ENCODE results near the gene TMEM145.

The TMEM145 gene

DNA sequence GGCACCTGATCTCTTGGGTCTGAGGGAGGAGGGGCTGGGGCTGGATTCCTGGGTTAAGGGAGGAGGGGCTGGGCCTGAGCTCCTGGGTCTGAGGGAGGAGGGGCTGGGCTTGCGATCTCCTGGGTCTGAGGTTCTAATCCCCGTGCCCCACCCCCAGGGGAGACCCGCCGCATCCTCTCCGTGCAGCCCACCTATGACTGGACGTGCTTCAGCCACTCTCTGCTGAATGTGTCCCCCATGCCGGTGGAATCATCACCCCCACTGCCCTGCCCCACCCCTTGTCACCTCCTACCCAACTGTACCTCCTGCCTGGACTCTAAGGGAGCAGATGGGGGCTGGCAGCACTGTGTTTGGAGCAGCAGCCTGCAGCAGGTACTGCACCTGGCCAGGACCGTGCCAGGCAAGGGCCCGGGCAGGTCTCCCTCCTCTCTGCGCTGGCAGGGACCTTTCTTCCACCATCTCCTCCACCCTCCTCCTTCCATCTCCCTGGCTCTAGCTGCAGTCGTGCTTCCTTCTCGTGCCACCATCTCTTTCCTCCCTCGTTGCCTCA is 49.9 kb downstream of the TMEM145 start:
- TF ChIP-seq CTCF (IDR thresholded peaks at IDR 0.05; ENCODE audit: low read depth, low read length), result no peak
- no peak overlapping the region for H3K4me3 ChIP-seq (ENCODE audit: low read depth, low read length)
- in situ Hi-C loops (cut with HindIII; ENCODE audit: low sequenced_read_pairs), result no loop called here
- no peak for DNase-seq (ENCODE audit: low read depth, low spot score)

DNA sequence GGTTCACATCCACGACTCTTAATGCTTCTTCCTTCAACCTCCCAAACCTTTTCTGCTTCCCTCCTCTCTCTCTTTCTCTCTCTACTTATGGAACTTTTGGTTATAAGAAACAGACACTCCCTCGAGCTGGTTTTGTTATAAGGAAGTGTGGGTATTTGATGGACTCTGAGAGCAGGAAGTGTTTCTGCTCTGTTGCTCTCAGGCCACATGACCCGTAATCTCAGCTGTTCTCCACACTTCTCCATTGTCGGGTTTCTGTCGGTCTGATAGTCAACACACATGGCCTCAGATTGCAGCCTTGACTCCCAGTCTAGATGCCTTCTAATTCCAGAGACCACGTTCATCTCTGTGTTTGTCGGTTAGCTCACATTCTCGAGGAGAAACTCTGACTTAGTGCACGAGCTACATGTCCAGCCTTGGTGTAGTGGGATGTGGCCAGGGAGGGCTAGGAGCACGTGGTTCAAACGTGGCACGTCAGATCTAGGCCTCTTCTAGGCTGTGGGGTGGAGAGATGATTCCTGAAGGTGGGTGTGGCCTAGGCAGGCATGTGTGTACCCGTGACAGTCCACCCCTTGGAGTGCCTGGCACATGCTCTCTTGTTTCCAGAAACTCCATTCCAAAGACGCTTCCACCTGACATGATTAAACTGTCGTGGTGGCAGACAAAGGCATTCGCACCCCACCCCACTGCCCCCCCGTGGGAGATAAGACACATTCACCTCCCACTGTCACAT is 50.7 kb downstream of the TMEM145 start:
- H3K4me3 ChIP-seq (ENCODE audit: low read depth, low read length), result no peak overlapping the region
- in situ Hi-C loops (cut with HindIII; ENCODE audit: low sequenced_read_pairs), result no loop called here
- no peak for DNase-seq (ENCODE audit: low read depth, low spot score)
- TF ChIP-seq CTCF (IDR thresholded peaks at IDR 0.05; ENCODE audit: low read depth, low read length), result no peak

GRCh38 chr19:42366673-42367072 is 53.6 kb downstream of the TMEM145 start:
- in situ Hi-C loops (cut with HindIII; ENCODE audit: low sequenced_read_pairs), result no loop called here
- no peak for DNase-seq (ENCODE audit: low read depth, low spot score)
- no peak overlapping the region for H3K4me3 ChIP-seq (ENCODE audit: low read depth, low read length)
- no peak for TF ChIP-seq CTCF (IDR thresholded peaks at IDR 0.05; ENCODE audit: low read depth, low read length)

DNA sequence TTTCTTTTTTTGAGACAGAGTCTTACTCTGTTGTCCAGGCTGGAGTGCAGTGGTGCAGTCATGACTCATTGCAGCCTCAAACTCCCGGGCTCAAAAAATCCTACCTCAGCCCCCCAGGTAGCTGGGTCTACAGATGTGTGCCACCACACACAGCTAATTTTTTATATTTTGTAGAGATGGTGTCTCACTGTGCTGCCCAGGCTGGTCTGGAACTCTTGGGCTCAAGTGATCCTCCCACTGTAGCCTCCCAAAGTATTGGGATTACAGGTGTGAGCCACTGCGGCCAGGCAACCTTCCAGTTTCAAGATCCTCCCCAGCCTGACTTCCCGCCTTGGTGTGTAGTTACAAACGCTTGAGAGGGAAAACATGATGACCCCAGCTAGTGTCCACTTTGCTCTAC is 54.8 kb downstream of the TMEM145 start:
- no peak for DNase-seq (ENCODE audit: low read depth, low spot score)
- in situ Hi-C loops (cut with HindIII; ENCODE audit: low sequenced_read_pairs), result no loop called here
- no peak for TF ChIP-seq CTCF (IDR thresholded peaks at IDR 0.05; ENCODE audit: low read depth, low read length)
- no peak overlapping the region for H3K4me3 ChIP-seq (ENCODE audit: low read depth, low read length)

GRCh38 chr19:42368360-42368759 is 55.3 kb downstream of the TMEM145 start:
- DNase-seq (ENCODE audit: low read depth, low spot score), result no peak
- TF ChIP-seq CTCF (IDR thresholded peaks at IDR 0.05; ENCODE audit: low read depth, low read length), result no peak
- in situ Hi-C loops (cut with HindIII; ENCODE audit: low sequenced_read_pairs), result no loop called here

GRCh38 chr19:42368765-42369164 is 55.7 kb downstream of the TMEM145 start:
- no peak for DNase-seq (ENCODE audit: low read depth, low spot score)
- in situ Hi-C loops (cut with HindIII; ENCODE audit: low sequenced_read_pairs), result no loop called here
- no peak for TF ChIP-seq CTCF (IDR thresholded peaks at IDR 0.05; ENCODE audit: low read depth, low read length)
- H3K4me3 ChIP-seq (ENCODE audit: low read depth, low read length), result no peak overlapping the region

More at GRCh38 chr19:42368360-42368759, 55.3 kb downstream of the TMEM145 start:
- no peak overlapping the region for H3K4me3 ChIP-seq (ENCODE audit: low read depth, low read length)
